Measurements from ENCODE around the gene MAPT. TPM values are rescaled to one million over a fixed set of nuclear protein-coding genes. Genes with fewer than 3 reads are reported as not detected.

MAPT gene
- total RNA-seq, 3 donors from 2014 or later (not counting 1 experiment from before 2014, with no cell fraction given) = 0.14 to 1.3 (median 0.58) TPM

DNA sequence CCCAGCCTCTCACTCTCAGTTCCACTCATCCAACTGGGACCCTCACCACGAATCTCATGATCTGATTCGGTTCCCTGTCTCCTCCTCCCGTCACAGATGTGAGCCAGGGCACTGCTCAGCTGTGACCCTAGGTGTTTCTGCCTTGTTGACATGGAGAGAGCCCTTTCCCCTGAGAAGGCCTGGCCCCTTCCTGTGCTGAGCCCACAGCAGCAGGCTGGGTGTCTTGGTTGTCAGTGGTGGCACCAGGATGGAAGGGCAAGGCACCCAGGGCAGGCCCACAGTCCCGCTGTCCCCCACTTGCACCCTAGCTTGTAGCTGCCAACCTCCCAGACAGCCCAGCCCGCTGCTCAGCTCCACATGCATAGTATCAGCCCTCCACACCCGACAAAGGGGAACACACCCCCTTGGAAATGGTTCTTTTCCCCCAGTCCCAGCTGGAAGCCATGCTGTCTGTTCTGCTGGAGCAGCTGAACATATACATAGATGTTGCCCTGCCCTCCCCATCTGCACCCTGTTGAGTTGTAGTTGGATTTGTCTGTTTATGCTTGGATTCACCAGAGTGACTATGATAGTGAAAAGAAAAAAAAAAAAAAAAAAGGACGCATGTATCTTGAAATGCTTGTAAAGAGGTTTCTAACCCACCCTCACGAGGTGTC, 131.3 kb downstream of the MAPT start:
- intact Hi-C loops (cut with micrococcal nuclease) = no loop called here
- H3K4me3 ChIP-seq (ENCODE audit: low read length) = no peak overlapping the region
- Mint-ChIP-seq H3K4me3 (no peak overlapping the region), H3K9me3 (no peaks in the 10 kb centered on the region), H3K36me3 (peaks cover 7% of the 10 kb centered on the region), H3K27ac (peak overlapping the region; percentile 83 to 90), H3K27me3 (ENCODE audit: low read depth in 2 of 2) (no peaks in the 10 kb centered on the region), H3K4me1 (peaks cover 51 to 61% of the 10 kb centered on the region in 2 donors)
- H3K27me3 ChIP-seq (ENCODE audit: control insufficient read depth, insufficient read depth, low read length) = no peaks in the 10 kb centered on the region
- DNase-seq (no peak), ATAC-seq (no peak)
- TF ChIP-seq CTCF (IDR thresholded peaks at IDR 0.05) = no peak
- WGBS (ENCODE audit: insufficient coverage) = 84% methylated on average over 7 of the region's 8 CpGs
- no peaks in the 10 kb centered on the region for H3K9me3 ChIP-seq (ENCODE audit: control insufficient read depth, insufficient read depth, low read length)
- H3K4me1 ChIP-seq (ENCODE audit: control insufficient read depth, insufficient read depth, low read length) = peaks cover 46% of the 10 kb centered on the region
- peaks cover 12% of the 10 kb centered on the region for H3K36me3 ChIP-seq (ENCODE audit: control insufficient read depth, insufficient read depth, low read length)
- peak overlapping the region; percentile 19 for H3K27ac ChIP-seq (ENCODE audit: low read length)

- Mint-ChIP-seq H3K4me3 (no peak overlapping the region), H3K9me3 (no peaks in the 10 kb centered on the region), H3K4me1 (peaks cover 48 to 57% of the 10 kb centered on the region in 2 donors), H3K36me3 (peaks cover 11% of the 10 kb centered on the region), H3K27ac (peak overlapping the region; percentile 83 to 90), H3K27me3 (ENCODE audit: low read depth in 2 of 2) (no peaks in the 10 kb centered on the region)
- no peak for TF ChIP-seq CTCF (IDR thresholded peaks at IDR 0.05)
- H3K4me1 ChIP-seq (ENCODE audit: control insufficient read depth, insufficient read depth, low read length) = peaks cover 38% of the 10 kb centered on the region
- no peak overlapping the region for H3K4me3 ChIP-seq (ENCODE audit: low read length)
- H3K9me3 ChIP-seq (ENCODE audit: control insufficient read depth, insufficient read depth, low read length) = no peaks in the 10 kb centered on the region
- intact Hi-C loops (cut with micrococcal nuclease) = no loop called here
- no peak for DNase-seq
- H3K27ac ChIP-seq (ENCODE audit: low read length) = peak overlapping the region; percentile 19
- H3K27me3 ChIP-seq (ENCODE audit: control insufficient read depth, insufficient read depth, low read length) = no peaks in the 10 kb centered on the region
- no peak for ATAC-seq
- WGBS (ENCODE audit: insufficient coverage) = 75% methylated on average over 17 of the region's 17 CpGs
- H3K36me3 ChIP-seq (ENCODE audit: control insufficient read depth, insufficient read depth, low read length) = peaks cover 20% of the 10 kb centered on the region
Measured at GRCh38 chr17:46026166-46027047, 132.1 kb downstream of the MAPT start.

DNA sequence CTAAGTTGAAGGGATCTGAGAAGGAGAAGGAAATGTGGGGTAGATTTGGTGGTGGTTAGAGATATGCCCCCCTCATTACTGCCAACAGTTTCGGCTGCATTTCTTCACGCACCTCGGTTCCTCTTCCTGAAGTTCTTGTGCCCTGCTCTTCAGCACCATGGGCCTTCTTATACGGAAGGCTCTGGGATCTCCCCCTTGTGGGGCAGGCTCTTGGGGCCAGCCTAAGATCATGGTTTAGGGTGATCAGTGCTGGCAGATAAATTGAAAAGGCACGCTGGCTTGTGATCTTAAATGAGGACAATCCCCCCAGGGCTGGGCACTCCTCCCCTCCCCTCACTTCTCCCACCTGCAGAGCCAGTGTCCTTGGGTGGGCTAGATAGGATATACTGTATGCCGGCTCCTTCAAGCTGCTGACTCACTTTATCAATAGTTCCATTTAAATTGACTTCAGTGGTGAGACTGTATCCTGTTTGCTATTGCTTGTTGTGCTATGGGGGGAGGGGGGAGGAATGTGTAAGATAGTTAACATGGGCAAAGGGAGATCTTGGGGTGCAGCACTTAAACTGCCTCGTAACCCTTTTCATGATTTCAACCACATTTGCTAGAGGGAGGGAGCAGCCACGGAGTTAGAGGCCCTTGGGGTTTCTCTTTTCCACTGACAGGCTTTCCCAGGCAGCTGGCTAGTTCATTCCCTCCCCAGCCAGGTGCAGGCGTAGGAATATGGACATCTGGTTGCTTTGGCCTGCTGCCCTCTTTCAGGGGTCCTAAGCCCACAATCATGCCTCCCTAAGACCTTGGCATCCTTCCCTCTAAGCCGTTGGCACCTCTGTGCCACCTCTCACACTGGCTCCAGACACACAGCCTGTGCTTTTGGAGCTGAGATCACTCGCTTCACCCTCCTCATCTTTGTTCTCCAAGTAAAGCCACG, 133.0 kb downstream of the MAPT start:
- peak overlapping the region; percentile 15 for H3K27ac ChIP-seq (ENCODE audit: low read length)
- no peaks in the 10 kb centered on the region for H3K9me3 ChIP-seq (ENCODE audit: control insufficient read depth, insufficient read depth, low read length)
- DNase-seq (no peak), ATAC-seq (no peak)
- intact Hi-C loops (cut with micrococcal nuclease) = no loop called here
- Mint-ChIP-seq H3K4me3 (no peak overlapping the region), H3K4me1 (peaks cover 48 to 55% of the 10 kb centered on the region in 2 donors), H3K27ac (peak overlapping the region; percentile 83 to 90), H3K36me3 (peaks cover 11% of the 10 kb centered on the region), H3K9me3 (no peaks in the 10 kb centered on the region), H3K27me3 (ENCODE audit: low read depth in 2 of 2) (no peaks in the 10 kb centered on the region)
- H3K4me1 ChIP-seq (ENCODE audit: control insufficient read depth, insufficient read depth, low read length) = peaks cover 33% of the 10 kb centered on the region
- WGBS (ENCODE audit: insufficient coverage) = 76% methylated on average over 11 of the region's 12 CpGs
- TF ChIP-seq CTCF (IDR thresholded peaks at IDR 0.05) = no peak
- H3K27me3 ChIP-seq (ENCODE audit: control insufficient read depth, insufficient read depth, low read length) = no peaks in the 10 kb centered on the region
- H3K36me3 ChIP-seq (ENCODE audit: control insufficient read depth, insufficient read depth, low read length) = peaks cover 28% of the 10 kb centered on the region
- H3K4me3 ChIP-seq (ENCODE audit: low read length) = no peak overlapping the region

Data from natural killer cell (primary cell).